ENCODE data around the gene COPZ2.
"Not testable (repeated sequence)": the region's sequence is repeated elsewhere in the genome, so short reads cannot be mapped to it uniquely, and the experiment has no call there.

The COPZ2 gene

GRCh38 chr17:48055531-48056245, 18.1 kb upstream of the COPZ2 start:
- DNase-seq: no peak

- no peak for DNase-seq
Observed at GRCh38 chr17:48054238-48055185, 16.9 kb upstream of the COPZ2 start.

- no peak for DNase-seq
Observed at GRCh38 chr17:48053758-48054237, 16.2 kb upstream of the COPZ2 start.

- no peak for DNase-seq
Observed at GRCh38 chr17:48052956-48053757, 15.6 kb upstream of the COPZ2 start.

GRCh38 chr17:48051706-48052486, 14.3 kb upstream of the COPZ2 start:
- DNase-seq: no peak

GRCh38 chr17:48051283-48051682, 13.7 kb upstream of the COPZ2 start:
- DNase-seq: no peak

- DNase-seq: no peak
Observed at GRCh38 chr17:48048384-48049126, 11.0 kb upstream of the COPZ2 start.

GRCh38 chr17:48047741-48048383, 10.3 kb upstream of the COPZ2 start, which contains the start of gene NFE2L1:
Gene NFE2L1, plus strand, starts transcription at chr17:48048359. Its CDS starts 2,760 bp downstream, at chr17:48051119.
- peak; percentile 96 for DNase-seq

- no peak for DNase-seq
Observed at GRCh38 chr17:48047113-48047740, 9.6 kb upstream of the COPZ2 start.

GRCh38 chr17:48046296-48046695, 8.7 kb upstream of the COPZ2 start:
- DNase-seq: no peak

GRCh38 chr17:48045316-48046001, 7.9 kb upstream of the COPZ2 start:
- DNase-seq: no peak

- DNase-seq: no peak
Observed at GRCh38 chr17:48044851-48045250, 7.3 kb upstream of the COPZ2 start.

GRCh38 chr17:48043176-48043575, 5.6 kb upstream of the COPZ2 start:
- no peak for DNase-seq

GRCh38 chr17:48038687-48039086, 1.1 kb upstream of the COPZ2 start:
- DNase-seq: no peak

GRCh38 chr17:48037838-48038323, 284 bp upstream of the COPZ2 start:
- DNase-seq: no peak

GRCh38 chr17:48036693-48037035, 933 bp downstream of the COPZ2 start:
- no peak for DNase-seq

- DNase-seq: not testable (repeated sequence)
Observed at GRCh38 chr17:48034734-48035133, 2.9 kb downstream of the COPZ2 start.

- no peak for DNase-seq
Observed at GRCh38 chr17:48031966-48032365, 5.6 kb downstream of the COPZ2 start.

- no peak for DNase-seq
Observed at GRCh38 chr17:48030531-48030930, 7.1 kb downstream of the COPZ2 start.

- no peak for DNase-seq
Observed at GRCh38 chr17:48028736-48029135, 8.9 kb downstream of the COPZ2 start.

All from activated CD4-positive, alpha-beta T cell treated with anti-CD3 and anti-CD28 coated beads, Interleukin-2, amount 50 U/mL, for 1 hour (primary cell).